Kidney epithelial cell (primary cell): ENCODE data around the gene IGLON5. TPM values are rescaled to one million over a fixed set of nuclear protein-coding genes. Genes with fewer than 3 reads are reported as not detected.

Source experiments
- DNase-seq: peaks from one replicate; pipeline ENCODE4 v3.0.0-alpha.2; 2010; ENCODE audit warnings: low read depth
- H3K27me3 ChIP-seq: 2 replicates; pipeline ENCODE4 v1.6.0; 2011; ENCODE audit warnings: low read length; ENCODE audit not compliant: control insufficient read depth, insufficient read depth
- H3K36me3 ChIP-seq: 2 replicates; pipeline ENCODE4 v1.5.1; 2011; ENCODE audit warnings: low read length; ENCODE audit not compliant: control insufficient read depth, insufficient read depth
- H3K4me3 ChIP-seq: 2 replicates; pipeline ENCODE4 v1.5.1; 2011; ENCODE audit warnings: low read depth, mild to moderate bottlenecking, control low read depth, low read length
- total RNA-seq: library from RNA; depleted of rRNA; stranded (reverse); fragments of >200 nt; gene quantifications from 2 replicates; pipeline ENCODE4 v1.2.3, GENCODE V29; 2015
- TF ChIP-seq, protein P1 (sequence below): IDR thresholded peaks from 2 replicates; pipeline ENCODE4 v1.5.1; 2011; ENCODE audit warnings: mild to moderate bottlenecking, moderate library complexity, low read length, control low read depth, inconsistent platforms; ENCODE audit not compliant: insufficient read depth, poor library complexity, severe bottlenecking

Gene IGLON5
- total RNA-seq, 1 donor from 2014 or later, result 0.04 TPM

DNA sequence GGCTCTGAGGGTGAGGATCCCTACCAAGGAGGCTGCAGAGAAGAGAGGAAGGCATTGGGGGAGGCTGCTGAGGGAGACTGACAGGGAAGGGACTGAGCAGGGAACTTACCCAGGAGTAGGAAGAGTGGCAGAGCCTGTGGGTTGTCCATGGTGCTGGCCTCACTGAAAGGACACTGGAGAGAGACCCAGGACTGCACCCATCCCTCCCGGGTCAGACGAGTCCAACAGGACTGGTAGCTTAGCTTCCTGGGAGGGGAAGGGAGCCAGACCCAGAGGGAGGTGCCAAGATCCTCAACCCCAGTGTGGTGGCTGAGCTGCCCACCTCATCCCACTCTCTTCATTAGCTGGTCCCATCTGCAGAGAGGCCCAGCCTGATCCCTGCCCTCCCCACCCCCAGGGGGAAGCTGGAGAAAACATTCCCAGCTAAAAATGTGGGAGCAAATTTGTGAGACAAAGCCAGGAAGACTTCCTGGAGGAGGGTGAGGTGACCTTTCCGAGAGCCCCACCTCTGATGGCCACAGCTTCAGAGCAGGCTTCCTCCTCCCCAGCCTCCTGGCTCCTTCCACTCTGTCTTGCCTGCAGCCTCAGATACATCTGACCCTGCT, 30.6 kb downstream of the IGLON5 start, which contains the start of gene VSIG10L:
Gene VSIG10L (minus strand): TSS at position 164 of the 605 bp plus-strand sequence. CDS start 15 bp downstream, at position 149.
- TF ChIP-seq, protein P1, sequence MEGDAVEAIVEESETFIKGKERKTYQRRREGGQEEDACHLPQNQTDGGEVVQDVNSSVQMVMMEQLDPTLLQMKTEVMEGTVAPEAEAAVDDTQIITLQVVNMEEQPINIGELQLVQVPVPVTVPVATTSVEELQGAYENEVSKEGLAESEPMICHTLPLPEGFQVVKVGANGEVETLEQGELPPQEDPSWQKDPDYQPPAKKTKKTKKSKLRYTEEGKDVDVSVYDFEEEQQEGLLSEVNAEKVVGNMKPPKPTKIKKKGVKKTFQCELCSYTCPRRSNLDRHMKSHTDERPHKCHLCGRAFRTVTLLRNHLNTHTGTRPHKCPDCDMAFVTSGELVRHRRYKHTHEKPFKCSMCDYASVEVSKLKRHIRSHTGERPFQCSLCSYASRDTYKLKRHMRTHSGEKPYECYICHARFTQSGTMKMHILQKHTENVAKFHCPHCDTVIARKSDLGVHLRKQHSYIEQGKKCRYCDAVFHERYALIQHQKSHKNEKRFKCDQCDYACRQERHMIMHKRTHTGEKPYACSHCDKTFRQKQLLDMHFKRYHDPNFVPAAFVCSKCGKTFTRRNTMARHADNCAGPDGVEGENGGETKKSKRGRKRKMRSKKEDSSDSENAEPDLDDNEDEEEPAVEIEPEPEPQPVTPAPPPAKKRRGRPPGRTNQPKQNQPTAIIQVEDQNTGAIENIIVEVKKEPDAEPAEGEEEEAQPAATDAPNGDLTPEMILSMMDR, result no peak
- H3K36me3 ChIP-seq, result no peaks in the 10 kb centered on the region
- DNase-seq, result no peak
- peaks cover 14% of the 10 kb centered on the region for H3K27me3 ChIP-seq
- H3K4me3 ChIP-seq, result no peak within 1 kb of the TSS

DNA sequence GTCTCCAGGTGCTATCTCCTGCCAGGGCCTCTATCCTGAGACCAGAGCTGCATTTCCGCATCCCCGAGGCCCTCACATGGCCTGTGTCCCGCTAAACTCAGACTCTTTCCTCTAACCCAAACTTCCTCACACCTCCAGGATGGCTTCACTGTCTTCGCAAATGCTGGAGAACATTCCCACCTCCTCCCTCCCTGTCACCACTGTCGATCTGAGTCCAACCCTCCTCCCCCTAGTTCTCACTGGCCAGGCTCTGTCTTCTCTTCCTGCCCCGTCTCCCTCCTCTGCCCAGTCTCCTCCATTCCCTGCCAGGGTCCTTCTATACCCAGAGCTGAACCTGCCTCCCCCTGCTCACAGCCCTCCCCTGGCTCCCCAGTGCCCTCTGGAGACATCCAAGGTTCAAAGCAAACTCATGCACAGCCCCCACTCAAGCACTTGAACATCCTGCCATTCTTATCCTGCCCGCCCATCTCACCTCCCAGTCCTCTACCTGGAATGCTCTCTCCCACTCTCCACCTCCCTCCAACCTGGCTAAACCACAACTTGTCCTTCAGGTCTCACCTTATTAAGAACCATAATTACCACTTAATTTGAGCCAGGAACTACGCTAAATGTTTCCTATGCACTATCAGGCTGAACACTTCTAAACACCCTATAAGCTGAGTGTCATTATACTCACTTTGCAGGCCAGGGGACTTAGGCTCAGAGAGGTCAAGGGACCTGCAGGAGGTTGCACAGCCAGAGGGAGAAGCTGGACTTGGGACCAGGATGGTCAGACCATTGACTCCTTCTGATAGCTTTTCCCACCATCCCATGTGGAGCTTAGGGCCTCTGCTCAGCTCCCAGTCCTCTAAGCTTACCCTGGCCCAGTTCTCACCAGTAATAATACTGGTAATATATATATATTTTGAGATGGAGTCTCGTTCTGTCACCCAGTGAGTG, 31.5 kb downstream of the IGLON5 start:
- no peak for DNase-seq
- TF ChIP-seq, protein P1, result no peak
- H3K36me3 ChIP-seq, result no peaks in the 10 kb centered on the region
- H3K27me3 ChIP-seq, result peaks cover 14% of the 10 kb centered on the region
- no peak overlapping the region for H3K4me3 ChIP-seq

DNA sequence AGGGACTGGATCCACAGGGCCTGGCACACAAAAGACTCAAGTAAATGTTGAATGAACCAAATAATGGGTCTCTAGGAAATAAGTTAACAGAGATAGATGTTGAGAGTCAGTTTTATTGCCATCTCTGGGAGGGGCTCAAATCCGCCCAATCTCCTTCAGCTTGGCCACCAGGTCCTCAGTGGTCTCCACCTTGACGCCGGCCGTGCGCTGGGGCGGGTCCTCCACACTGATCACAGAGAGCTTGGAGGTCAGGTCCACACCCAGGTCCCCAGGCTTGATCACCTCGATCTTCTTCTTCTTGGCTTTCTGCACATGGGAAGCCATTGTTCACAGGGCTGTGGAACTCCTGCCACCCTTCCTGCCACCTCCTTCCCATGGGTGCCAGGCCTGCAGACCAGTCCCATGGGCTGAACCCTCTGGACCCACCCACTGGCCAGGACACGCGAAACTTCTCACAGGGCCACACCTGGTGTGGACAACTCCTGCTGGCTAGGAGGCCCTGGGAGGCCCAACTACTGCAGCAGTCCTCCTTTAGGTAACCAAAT, 33.7 kb downstream of the IGLON5 start:
- Histone ChIP-seq H3K36me3 (no peaks in the 10 kb centered on the region), H3K27me3 (peaks cover 12% of the 10 kb centered on the region), H3K4me3 (no peak overlapping the region)
- DNase-seq, result no peak
- TF ChIP-seq, protein P1, result no peak

DNA sequence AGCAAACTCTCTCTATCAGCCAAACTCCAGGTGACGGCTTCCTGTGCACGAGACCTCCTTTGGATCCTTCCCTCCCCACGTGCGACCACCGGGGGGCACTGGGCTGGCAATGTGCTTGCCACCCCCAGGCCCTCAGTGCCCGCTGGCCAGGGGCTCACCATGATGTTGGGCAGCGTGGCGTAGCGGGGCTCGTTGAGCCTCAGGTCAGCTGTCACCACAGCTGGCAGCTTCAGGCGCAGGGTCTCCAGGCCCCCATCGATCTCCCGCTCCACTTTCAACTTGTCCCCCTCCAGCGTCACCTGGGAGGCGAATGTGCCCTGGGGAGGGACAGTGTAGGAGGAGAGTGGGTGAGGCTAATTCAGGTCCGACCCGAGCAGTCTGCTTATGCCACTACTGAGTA, 35.3 kb downstream of the IGLON5 start:
- Histone ChIP-seq H3K27me3 (no peaks in the 10 kb centered on the region), H3K36me3 (peaks cover under 1% of the 10 kb centered on the region), H3K4me3 (no peak overlapping the region)
- DNase-seq, result no peak
- TF ChIP-seq, protein P1, result no peak

DNA sequence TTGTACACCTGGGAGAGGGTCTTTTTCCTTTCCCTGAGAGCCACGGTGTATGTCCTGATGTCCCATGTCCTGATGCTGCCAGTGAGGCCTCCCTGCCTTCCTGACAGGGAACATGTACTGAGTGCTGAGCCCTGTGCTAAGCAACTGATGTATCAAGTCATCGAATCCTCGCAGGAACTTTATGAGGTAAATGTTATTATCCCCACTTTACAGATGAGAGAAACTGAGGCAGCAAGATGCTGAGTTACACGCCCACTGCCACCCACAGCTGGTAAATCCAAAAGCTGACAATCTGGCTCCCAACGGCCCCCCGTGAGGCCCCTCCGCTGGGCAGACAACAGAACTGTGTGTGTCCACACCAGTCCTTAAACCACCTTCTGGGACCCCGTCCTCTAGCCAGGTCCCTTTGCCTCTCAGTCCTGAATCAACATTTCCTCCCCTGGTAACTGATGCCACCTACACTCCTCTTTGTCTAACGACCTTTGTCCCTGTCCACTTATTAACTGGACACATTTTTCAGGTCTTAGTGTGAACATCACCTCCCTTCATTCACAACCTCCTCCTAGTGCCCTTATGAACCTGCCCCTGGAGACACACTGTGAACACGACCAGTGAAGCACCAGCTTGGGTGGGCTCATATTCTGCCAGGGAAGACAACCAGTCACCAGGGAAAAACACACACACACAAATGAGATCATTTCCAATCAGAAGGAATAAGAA, 35.9 kb downstream of the IGLON5 start:
- no peaks in the 10 kb centered on the region for H3K27me3 ChIP-seq
- no peak overlapping the region for H3K4me3 ChIP-seq
- TF ChIP-seq, protein P1, result no peak
- DNase-seq, result no peak
- peaks cover 2% of the 10 kb centered on the region for H3K36me3 ChIP-seq
